ENCODE results near the gene PDE4C.

PDE4C gene

GRCh38 chr19:18231775-18232174 lies 5.5 kb upstream of the PDE4C start:
- Histone ChIP-seq H3K36me3 (ENCODE audit: control insufficient read depth in 2 of 2, insufficient read depth in 2 of 2, low read length in 2 of 2) (no peaks in the 10 kb centered on the region), H3K4me1 (ENCODE audit: control insufficient read depth in 2 of 2, insufficient read depth in 2 of 2, low read length in 2 of 2) (no peaks in the 10 kb centered on the region), H3K27me3 (ENCODE audit: control insufficient read depth in 2 of 2, insufficient read depth in 2 of 2, low read length in 2 of 2) (peaks cover 2 to 27% of the 10 kb centered on the region in 2 donors), H3K9me3 (ENCODE audit: control insufficient read depth in 2 of 2, low read length in 2 of 2) (no peaks in the 10 kb centered on the region), H3K27ac (ENCODE audit: low read depth in 2 of 2, low read length in 2 of 2) (no peak overlapping the region), H3K9ac (ENCODE audit: low read depth in 1 of 2, low read length in 2 of 2) (no peak overlapping the region), H3K4me3 (ENCODE audit: low read length in 2 of 2) (no peak overlapping the region)

GRCh38 chr19:18230941-18231734 lies 4.9 kb upstream of the PDE4C start:
- Histone ChIP-seq H3K4me1 (ENCODE audit: control insufficient read depth in 2 of 2, insufficient read depth in 2 of 2, low read length in 2 of 2) (no peaks in the 10 kb centered on the region), H3K36me3 (ENCODE audit: control insufficient read depth in 2 of 2, insufficient read depth in 2 of 2, low read length in 2 of 2) (no peaks in the 10 kb centered on the region), H3K4me3 (ENCODE audit: low read length in 2 of 2) (no peak overlapping the region), H3K9ac (ENCODE audit: low read depth in 1 of 2, low read length in 2 of 2) (no peak overlapping the region), H3K27me3 (ENCODE audit: control insufficient read depth in 2 of 2, insufficient read depth in 2 of 2, low read length in 2 of 2) (peaks cover 2 to 29% of the 10 kb centered on the region in 2 donors), H3K9me3 (ENCODE audit: control insufficient read depth in 2 of 2, low read length in 2 of 2) (no peaks in the 10 kb centered on the region), H3K27ac (ENCODE audit: low read depth in 2 of 2, low read length in 2 of 2) (no peak overlapping the region)

GRCh38 chr19:18229915-18230314 lies 3.7 kb upstream of the PDE4C start:
- no peaks in the 10 kb centered on the region for H3K9me3 ChIP-seq (ENCODE audit: control insufficient read depth in 2 of 2, low read length in 2 of 2)
- H3K36me3 ChIP-seq (ENCODE audit: control insufficient read depth in 2 of 2, insufficient read depth in 2 of 2, low read length in 2 of 2), result no peaks in the 10 kb centered on the region
- peaks cover 0 to 2% of the 10 kb centered on the region in 2 donors for H3K4me1 ChIP-seq (ENCODE audit: control insufficient read depth in 2 of 2, insufficient read depth in 2 of 2, low read length in 2 of 2)
- peak overlapping the region in 1 of 2 donors; percentile 14 for H3K9ac ChIP-seq (ENCODE audit: low read depth in 1 of 2, low read length in 2 of 2)
- H3K27me3 ChIP-seq (ENCODE audit: control insufficient read depth in 2 of 2, insufficient read depth in 2 of 2, low read length in 2 of 2), result peaks cover 13 to 38% of the 10 kb centered on the region in 2 donors
- no peak overlapping the region for H3K4me3 ChIP-seq (ENCODE audit: low read length in 2 of 2)
- H3K27ac ChIP-seq (ENCODE audit: low read depth in 2 of 2, low read length in 2 of 2), result no peak overlapping the region

GRCh38 chr19:18229474-18229873 lies 3.2 kb upstream of the PDE4C start:
- H3K9ac ChIP-seq (ENCODE audit: low read depth in 1 of 2, low read length in 2 of 2), result no peak overlapping the region
- no peak overlapping the region for H3K27ac ChIP-seq (ENCODE audit: low read depth in 2 of 2, low read length in 2 of 2)
- no peaks in the 10 kb centered on the region for H3K9me3 ChIP-seq (ENCODE audit: control insufficient read depth in 2 of 2, low read length in 2 of 2)
- H3K4me1 ChIP-seq (ENCODE audit: control insufficient read depth in 2 of 2, insufficient read depth in 2 of 2, low read length in 2 of 2), result peaks cover 0 to 6% of the 10 kb centered on the region in 2 donors
- H3K27me3 ChIP-seq (ENCODE audit: control insufficient read depth in 2 of 2, insufficient read depth in 2 of 2, low read length in 2 of 2), result peaks cover 16 to 40% of the 10 kb centered on the region in 2 donors
- H3K4me3 ChIP-seq (ENCODE audit: low read length in 2 of 2), result no peak overlapping the region
- H3K36me3 ChIP-seq (ENCODE audit: control insufficient read depth in 2 of 2, insufficient read depth in 2 of 2, low read length in 2 of 2), result no peaks in the 10 kb centered on the region

DNA sequence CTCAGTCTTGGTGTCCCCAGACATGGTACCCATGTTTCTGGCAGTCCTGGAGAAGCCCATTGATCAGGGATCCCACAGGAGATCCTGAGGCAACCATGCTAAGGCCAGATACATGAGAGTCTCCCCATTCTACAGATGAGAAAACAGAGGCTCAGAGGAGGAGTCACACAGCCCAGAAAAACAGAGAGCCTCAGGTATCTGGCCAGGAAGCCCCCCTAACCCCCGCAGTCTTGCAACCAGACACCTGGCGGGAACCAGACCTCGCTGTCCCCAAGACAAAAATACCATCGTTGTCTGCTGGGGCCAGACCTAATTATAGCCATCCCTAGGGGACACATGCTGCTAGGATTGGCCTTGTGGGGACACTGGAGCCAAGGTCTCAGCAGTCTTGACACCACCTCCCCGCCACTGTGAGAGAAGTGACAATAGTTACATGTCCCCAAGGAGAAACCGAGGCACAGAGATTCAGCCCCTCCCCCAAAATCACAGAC lies 1.6 kb upstream of the PDE4C start:
- Histone ChIP-seq H3K4me1 (ENCODE audit: control insufficient read depth in 2 of 2, insufficient read depth in 2 of 2, low read length in 2 of 2) (peaks cover 4 to 11% of the 10 kb centered on the region in 2 donors), H3K4me3 (ENCODE audit: low read length in 2 of 2) (no peak overlapping the region), H3K27ac (ENCODE audit: low read depth in 2 of 2, low read length in 2 of 2) (no peak overlapping the region), H3K9ac (ENCODE audit: low read depth in 1 of 2, low read length in 2 of 2) (no peak overlapping the region), H3K27me3 (ENCODE audit: control insufficient read depth in 2 of 2, insufficient read depth in 2 of 2, low read length in 2 of 2) (peaks cover 16 to 35% of the 10 kb centered on the region in 2 donors), H3K9me3 (ENCODE audit: control insufficient read depth in 2 of 2, low read length in 2 of 2) (no peaks in the 10 kb centered on the region), H3K36me3 (ENCODE audit: control insufficient read depth in 2 of 2, insufficient read depth in 2 of 2, low read length in 2 of 2) (no peaks in the 10 kb centered on the region)

GRCh38 chr19:18226956-18227780 lies 930 bp upstream of the PDE4C start:
- no peaks in the 10 kb centered on the region for H3K9me3 ChIP-seq (ENCODE audit: control insufficient read depth in 2 of 2, low read length in 2 of 2)
- H3K27ac ChIP-seq (ENCODE audit: low read depth in 2 of 2, low read length in 2 of 2), result no peak overlapping the region
- no peak overlapping the region for H3K9ac ChIP-seq (ENCODE audit: low read depth in 1 of 2, low read length in 2 of 2)
- H3K27me3 ChIP-seq (ENCODE audit: control insufficient read depth in 2 of 2, insufficient read depth in 2 of 2, low read length in 2 of 2), result peaks cover 14 to 33% of the 10 kb centered on the region in 2 donors
- H3K4me1 ChIP-seq (ENCODE audit: control insufficient read depth in 2 of 2, insufficient read depth in 2 of 2, low read length in 2 of 2), result peaks cover 4 to 11% of the 10 kb centered on the region in 2 donors
- H3K4me3 ChIP-seq (ENCODE audit: low read length in 2 of 2), result no peak overlapping the region
- H3K36me3 ChIP-seq (ENCODE audit: control insufficient read depth in 2 of 2, insufficient read depth in 2 of 2, low read length in 2 of 2), result no peaks in the 10 kb centered on the region

DNA sequence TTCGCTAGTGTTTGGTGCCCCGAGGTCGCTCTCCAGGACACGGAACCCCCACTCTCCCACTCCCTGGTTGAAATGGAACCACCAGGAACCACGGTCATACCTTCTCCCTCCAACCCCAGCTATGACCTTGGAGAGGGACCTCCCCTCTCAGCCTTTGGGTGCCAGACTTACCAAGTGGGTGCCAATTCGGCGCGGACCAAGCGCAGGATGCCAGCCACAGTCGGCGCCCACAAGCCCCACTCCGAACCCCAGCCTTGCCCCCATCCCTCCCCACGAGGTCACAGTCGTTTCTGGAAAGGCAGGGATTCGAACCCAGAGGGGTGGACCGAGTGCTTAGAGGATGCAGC lies 910 bp downstream of the PDE4C start:
- H3K36me3 ChIP-seq (ENCODE audit: control insufficient read depth in 2 of 2, insufficient read depth in 2 of 2, low read length in 2 of 2), result no peaks in the 10 kb centered on the region
- H3K9me3 ChIP-seq (ENCODE audit: control insufficient read depth in 2 of 2, low read length in 2 of 2), result no peaks in the 10 kb centered on the region
- peaks cover 14 to 24% of the 10 kb centered on the region in 2 donors for H3K27me3 ChIP-seq (ENCODE audit: control insufficient read depth in 2 of 2, insufficient read depth in 2 of 2, low read length in 2 of 2)
- no peak overlapping the region for H3K4me3 ChIP-seq (ENCODE audit: low read length in 2 of 2)
- peak overlapping the region in 1 of 2 donors; percentile 15 for H3K27ac ChIP-seq (ENCODE audit: low read depth in 2 of 2, low read length in 2 of 2)
- H3K4me1 ChIP-seq (ENCODE audit: control insufficient read depth in 2 of 2, insufficient read depth in 2 of 2, low read length in 2 of 2), result peaks cover 4 to 11% of the 10 kb centered on the region in 2 donors
- H3K9ac ChIP-seq (ENCODE audit: low read depth in 1 of 2, low read length in 2 of 2), result no peak overlapping the region

GRCh38 chr19:18224525-18225354 lies 1.5 kb downstream of the PDE4C start:
- no peaks in the 10 kb centered on the region for H3K9me3 ChIP-seq (ENCODE audit: control insufficient read depth in 2 of 2, low read length in 2 of 2)
- H3K9ac ChIP-seq (ENCODE audit: low read depth in 1 of 2, low read length in 2 of 2), result peak overlapping the region; percentile 42 to 60
- peaks cover 14 to 23% of the 10 kb centered on the region in 2 donors for H3K27me3 ChIP-seq (ENCODE audit: control insufficient read depth in 2 of 2, insufficient read depth in 2 of 2, low read length in 2 of 2)
- peak overlapping the region in 1 of 2 donors; percentile 15 for H3K27ac ChIP-seq (ENCODE audit: low read depth in 2 of 2, low read length in 2 of 2)
- no peaks in the 10 kb centered on the region for H3K36me3 ChIP-seq (ENCODE audit: control insufficient read depth in 2 of 2, insufficient read depth in 2 of 2, low read length in 2 of 2)
- H3K4me1 ChIP-seq (ENCODE audit: control insufficient read depth in 2 of 2, insufficient read depth in 2 of 2, low read length in 2 of 2), result peaks cover 4 to 11% of the 10 kb centered on the region in 2 donors
- peak overlapping the region; percentile 62 to 83 for H3K4me3 ChIP-seq (ENCODE audit: low read length in 2 of 2)

- H3K4me3 ChIP-seq (ENCODE audit: low read length in 2 of 2), result peak overlapping the region; percentile 62 to 83
- H3K36me3 ChIP-seq (ENCODE audit: control insufficient read depth in 2 of 2, insufficient read depth in 2 of 2, low read length in 2 of 2), result no peaks in the 10 kb centered on the region
- no peak overlapping the region for H3K27ac ChIP-seq (ENCODE audit: low read depth in 2 of 2, low read length in 2 of 2)
- H3K9ac ChIP-seq (ENCODE audit: low read depth in 1 of 2, low read length in 2 of 2), result peak overlapping the region; percentile 42 to 60
- H3K4me1 ChIP-seq (ENCODE audit: control insufficient read depth in 2 of 2, insufficient read depth in 2 of 2, low read length in 2 of 2), result peaks cover 4 to 11% of the 10 kb centered on the region in 2 donors
- H3K27me3 ChIP-seq (ENCODE audit: control insufficient read depth in 2 of 2, insufficient read depth in 2 of 2, low read length in 2 of 2), result peaks cover 14 to 22% of the 10 kb centered on the region in 2 donors
- H3K9me3 ChIP-seq (ENCODE audit: control insufficient read depth in 2 of 2, low read length in 2 of 2), result no peaks in the 10 kb centered on the region
These were observed 2.2 kb downstream of the PDE4C start for GRCh38 chr19:18223860-18224524.
